H9 (cell line): ENCODE results near the gene ADGRA1. TPM values are rescaled to one million over a fixed set of nuclear protein-coding genes. Genes with fewer than 3 reads are reported as not detected.

Experiments used
- DNase-seq: peaks from one replicate; pipeline ENCODE4 v3.0.0-alpha.2; 2017
- H2AFZ ChIP-seq: one replicate; pipeline ENCODE4 v1.6.1; 2013; ENCODE audit warnings: mild to moderate bottlenecking, low read length, control low read depth, moderate library complexity
- H2AK5ac ChIP-seq: 2 replicates; pipeline ENCODE4 v1.6.1; 2013; ENCODE audit warnings: low read length, control low read depth, mixed read lengths; ENCODE audit not compliant: insufficient read length
- H2BK120ac ChIP-seq: one replicate; pipeline ENCODE4 v1.6.1; 2013; ENCODE audit warnings: low read depth, mild to moderate bottlenecking, low read length, control low read depth, inconsistent platforms; ENCODE audit not compliant: poor library complexity, severe bottlenecking
- H2BK12ac ChIP-seq: 2 replicates; pipeline ENCODE4 v1.6.1; 2013; ENCODE audit warnings: low read length, control low read depth, mixed read lengths, low read depth; ENCODE audit not compliant: insufficient read length
- H2BK15ac ChIP-seq: 2 replicates; pipeline ENCODE4 v1.6.1; 2013; ENCODE audit warnings: low read depth, low read length, control low read depth
- H2BK20ac ChIP-seq: one replicate; pipeline ENCODE4 v1.6.1; 2013; ENCODE audit warnings: low read depth, mild to moderate bottlenecking, low read length, control low read depth, inconsistent platforms; ENCODE audit not compliant: poor library complexity, severe bottlenecking
- H2BK5ac ChIP-seq: 2 replicates; pipeline ENCODE4 v1.6.1; 2013; ENCODE audit warnings: low read length, control low read depth, mixed read lengths; ENCODE audit not compliant: insufficient read length
- H3K14ac ChIP-seq: 2 replicates; pipeline ENCODE4 v1.6.1; 2013; ENCODE audit warnings: low read length, control low read depth; ENCODE audit not compliant: insufficient read depth
- H3K18ac ChIP-seq: 2 replicates; pipeline ENCODE4 v1.6.1; 2013; ENCODE audit warnings: low read depth, mild to moderate bottlenecking, mixed read lengths, low read length, control low read depth; ENCODE audit not compliant: insufficient read length
- H3K23ac ChIP-seq: 2 replicates; pipeline ENCODE4 v1.6.1; 2013; ENCODE audit warnings: low read length, control low read depth, mixed read lengths, low read depth; ENCODE audit not compliant: insufficient read length
- H3K23me2 ChIP-seq: 2 replicates; pipeline ENCODE4 v1.6.1; 2013; ENCODE audit warnings: low read depth, mild to moderate bottlenecking, mixed read lengths, low read length, control low read depth; ENCODE audit not compliant: insufficient read length, poor library complexity, severe bottlenecking
- H3K27ac ChIP-seq: 2 replicates; pipeline ENCODE4 v1.5.1; 2013; ENCODE audit warnings: low read length, control low read depth, mixed read lengths, low read depth; ENCODE audit not compliant: insufficient read length
- H3K27me3 ChIP-seq: 2 replicates; pipeline ENCODE4 v1.6.1; 2013; ENCODE audit warnings: low read length, control low read depth, inconsistent platforms; ENCODE audit not compliant: insufficient read depth
- H3K4ac ChIP-seq: 2 replicates; pipeline ENCODE4 v1.6.1; 2013; ENCODE audit warnings: low read depth, mild to moderate bottlenecking, control low read depth, inconsistent platforms, low read length, moderate library complexity
- H3K4me1 ChIP-seq: 2 replicates; pipeline ENCODE4 v1.6.1; 2013; ENCODE audit warnings: low read length, control low read depth, inconsistent platforms; ENCODE audit not compliant: insufficient read depth
- H3K4me2 ChIP-seq: 2 replicates; pipeline ENCODE4 v1.6.1; 2013; ENCODE audit warnings: low read length, control low read depth, mixed read lengths; ENCODE audit not compliant: insufficient read length, insufficient read depth
- H3K56ac ChIP-seq: 2 replicates; pipeline ENCODE4 v1.6.1; 2013; ENCODE audit warnings: low read depth, mild to moderate bottlenecking, mixed read lengths, low read length, control low read depth; ENCODE audit not compliant: insufficient read length
- H3K79me1 ChIP-seq: 2 replicates; pipeline ENCODE4 v1.6.1; 2013; ENCODE audit warnings: low read depth, mild to moderate bottlenecking, moderate library complexity, low read length, control low read depth, inconsistent platforms; ENCODE audit not compliant: insufficient read depth, poor library complexity, severe bottlenecking
- H3K79me2 ChIP-seq: 2 replicates; pipeline ENCODE4 v1.6.1; 2013; ENCODE audit warnings: low read length, control low read depth, inconsistent platforms; ENCODE audit not compliant: insufficient read depth
- H3K9ac ChIP-seq: 2 replicates; pipeline ENCODE4 v1.6.1; 2013; ENCODE audit warnings: low read length, control low read depth, mixed read lengths; ENCODE audit not compliant: insufficient read length; ENCODE audit errors: extremely low read depth
- H3K9me3 ChIP-seq: one replicate; pipeline ENCODE4 v1.6.1; 2013; ENCODE audit warnings: low read depth, low read length, inconsistent platforms; ENCODE audit not compliant: control insufficient read depth
- H3T11ph ChIP-seq: one replicate; pipeline ENCODE4 v1.6.1; 2013; ENCODE audit warnings: mild to moderate bottlenecking, low read length, control low read depth, inconsistent platforms
- H4K20me1 ChIP-seq: one replicate; pipeline ENCODE4 v1.6.1; 2013; ENCODE audit not compliant: control insufficient read depth, insufficient read length, insufficient read depth
- H4K5ac ChIP-seq: 2 replicates; pipeline ENCODE4 v1.6.1; 2013; ENCODE audit warnings: low read depth, mild to moderate bottlenecking, mixed read lengths, low read length, control low read depth; ENCODE audit not compliant: insufficient read length
- H4K8ac ChIP-seq: replicated peaks from 2 replicates; pipeline ENCODE4 v1.6.1; 2013; ENCODE audit warnings: low read length, control low read depth, mixed read lengths, low read depth; ENCODE audit not compliant: insufficient read length
- H4K91ac ChIP-seq: 2 replicates; pipeline ENCODE4 v1.6.1; 2013; ENCODE audit warnings: low read depth, mild to moderate bottlenecking, moderate library complexity, mixed read lengths, low read length, control low read depth; ENCODE audit not compliant: insufficient read length
- H3K27ac Mint-ChIP-seq, 3 experiments: 2 replicates in 2 of 3; 3 replicates in 1 of 3; pipeline ENCODE4 v1.8.0; 2020 to 2021; ENCODE audit warnings: mixed read lengths in 3 of 3, mild to moderate bottlenecking in 1 of 3, moderate library complexity in 1 of 3
- H3K27me3 Mint-ChIP-seq: 2 replicates; pipeline ENCODE4 v1.8.0; 2021; ENCODE audit warnings: low read depth, mild to moderate bottlenecking, moderate library complexity, mixed read lengths
- H3K36me3 Mint-ChIP-seq, 3 experiments: 2 replicates in 2 of 3; 3 replicates in 1 of 3; pipeline ENCODE4 v1.8.0; 2020 to 2021; ENCODE audit warnings: low read depth in 3 of 3, mixed read lengths in 3 of 3; ENCODE audit not compliant: insufficient read depth in 1 of 3
- H3K4me1 Mint-ChIP-seq, 2 experiments: 2 replicates each; pipeline ENCODE4 v1.8.0; 2020; ENCODE audit warnings: mixed read lengths in 2 of 2
- H3K4me3 Mint-ChIP-seq, 2 experiments: 2 replicates in 1 of 2; 3 replicates in 1 of 2; pipeline ENCODE4 v1.8.0; 2020 to 2021; ENCODE audit warnings: mild to moderate bottlenecking in 2 of 2, mixed read lengths in 2 of 2, moderate library complexity in 1 of 2
- H3K9me3 Mint-ChIP-seq, 2 experiments: 2 replicates in 1 of 2; 3 replicates in 1 of 2; pipeline ENCODE4 v1.8.0; 2020; ENCODE audit warnings: mild to moderate bottlenecking in 2 of 2, mixed read lengths in 2 of 2, moderate library complexity in 1 of 2
- CTCF ChIP-seq: fragments of 200-600 bp; sonication (generic); conservative IDR thresholded peaks from 3 replicates; pipeline ENCODE4 v1.8.0; 2021; ENCODE audit warnings: antibody characterized with exemption, mild to moderate bottlenecking
- WGBS: extraction: QIAGEN DNeasy Blood & Tissue Kit; methylation state at CpG from one replicate; pipeline ENCODE4 v1.1.7; 2013; ENCODE audit warnings: missing lambda C conversion rate, low lambda C conversion rate, mixed read lengths; ENCODE audit not compliant: insufficient read length; ENCODE audit errors: extremely low coverage; 5-methylcytosine and 5-hydroxymethylcytosine counted together
- total RNA-seq: library from RNA; stranded (reverse); gene quantifications from 2 replicates; pipeline ENCODE4 v1.2.1, GENCODE V29; 2021

Gene ADGRA1
- total RNA-seq, 1 experiment from 2014 or later: 0.11 TPM

GRCh38 chr10:133098426-133099124, 10.9 kb downstream of the ADGRA1 start:
- Histone ChIP-seq H4K8ac (no peak overlapping the region), H3K9me3 (no peaks in the 10 kb centered on the region), H4K20me1 (peaks cover 4% of the 10 kb centered on the region), H3K79me1 (no peaks in the 10 kb centered on the region), H3K9ac (no peak overlapping the region), H3K79me2 (no peaks in the 10 kb centered on the region), H3K23me2 (no peaks in the 10 kb centered on the region), H4K91ac (no peak overlapping the region), H3K23ac (no peak overlapping the region), H2AFZ (no peak overlapping the region), H3K4ac (no peak overlapping the region), H3K18ac (no peak overlapping the region), H3K56ac (no peak overlapping the region), H3K27ac (no peak overlapping the region), H2BK15ac (no peak overlapping the region), H3K27me3 (no peaks in the 10 kb centered on the region), H3K4me2 (no peak overlapping the region), H2BK5ac (no peak overlapping the region), H3K4me1 (no peaks in the 10 kb centered on the region), H2BK20ac (no peak overlapping the region), H2BK12ac (no peak overlapping the region), H2AK5ac (no peak overlapping the region), H2BK120ac (no peak overlapping the region), H3T11ph (no peak overlapping the region), H4K5ac (no peak overlapping the region), H3K14ac (no peak overlapping the region)
- Mint-ChIP-seq H3K4me1 (peaks cover 22 to 38% of the 10 kb centered on the region in 2 experiments), H3K4me3 (0 out of 5 replicates have a peak overlapping the region, but pooled peaks of 1 of the 2 experiments have one; percentile 19), H3K27ac (no peak overlapping the region), H3K9me3 (no peaks in the 10 kb centered on the region), H3K36me3 (no peaks in the 10 kb centered on the region), H3K27me3 (peaks cover 8% of the 10 kb centered on the region)
- no CpG with 5 or more reads among the region's 44 CpGs for WGBS
- DNase-seq: no peak
- peak; percentile 53 for TF ChIP-seq CTCF
